Karpas-422 (cell line): ENCODE results near the gene PRKG1. TPM values are rescaled to one million over a fixed set of nuclear protein-coding genes. Genes with fewer than 3 reads are reported as not detected.

Experiments
- DNase-seq: peaks from one replicate; pipeline ENCODE4 v3.0.0-alpha.2; 2015
- H2AFZ ChIP-seq: fragments of 200-600 bp; sonication (generic); 2 replicates; pipeline ENCODE4 v1.6.1; 2014; ENCODE audit warnings: antibody characterized with exemption, low read length, mixed read lengths
- H3K27ac ChIP-seq: fragments of 200-600 bp; sonication (generic); 2 replicates; pipeline ENCODE4 v1.5.1; 2014; ENCODE audit warnings: mild to moderate bottlenecking, low read length, moderate library complexity
- H3K27me3 ChIP-seq: fragments of 200-600 bp; sonication (generic); 2 replicates; pipeline ENCODE4 v1.6.1; 2014; ENCODE audit warnings: low read length, mixed read lengths
- H3K36me3 ChIP-seq: fragments of 200-600 bp; sonication (generic); 2 replicates; pipeline ENCODE4 v1.6.1; 2014; ENCODE audit warnings: low read length, mixed read lengths; ENCODE audit not compliant: insufficient read depth
- H3K4me1 ChIP-seq: fragments of 200-600 bp; sonication (generic); 2 replicates; pipeline ENCODE4 v1.6.1; 2014; ENCODE audit warnings: mild to moderate bottlenecking, low read length, mixed read lengths
- H3K4me2 ChIP-seq: fragments of 200-600 bp; sonication (generic); 2 replicates; pipeline ENCODE4 v1.6.1; 2014; ENCODE audit warnings: low read length, low read depth, mild to moderate bottlenecking; ENCODE audit not compliant: poor library complexity, severe bottlenecking
- H3K4me3 ChIP-seq: fragments of 200-600 bp; sonication (generic); 2 replicates; pipeline ENCODE4 v1.5.1; 2014; ENCODE audit warnings: mild to moderate bottlenecking, antibody characterized with exemption, low read length, mixed read lengths
- H3K79me2 ChIP-seq: fragments of 200-600 bp; sonication (generic); 2 replicates; pipeline ENCODE4 v1.6.1; 2014; ENCODE audit warnings: mild to moderate bottlenecking, low read length, mixed read lengths
- H3K9ac ChIP-seq: fragments of 200-600 bp; sonication (generic); 2 replicates; pipeline ENCODE4 v1.6.0; 2014; ENCODE audit warnings: low read length
- H3K9me2 ChIP-seq: fragments of 200-600 bp; sonication (generic), shearing (Covaris generic); replicated peaks from 2 replicates; pipeline ENCODE4 v1.6.0; 2014; ENCODE audit warnings: mild to moderate bottlenecking, low read length, moderate library complexity; ENCODE audit not compliant: insufficient read depth
- H3K9me3 ChIP-seq: fragments of 300-700, 200-600 bp; sonication (generic); 2 replicates; pipeline ENCODE4 v1.6.1; 2014; ENCODE audit warnings: low read length, mixed read lengths
- H4K20me1 ChIP-seq: fragments of 200-600 bp; sonication (generic); 2 replicates; pipeline ENCODE4 v1.6.1; 2014; ENCODE audit warnings: mild to moderate bottlenecking, antibody characterized with exemption, low read length, low read depth; ENCODE audit not compliant: insufficient read depth
- total RNA-seq: library from RNA; depleted of rRNA; stranded (reverse); fragments of >200 nt; shearing (Covaris generic); gene quantifications from 2 replicates; pipeline ENCODE4 v1.2.3, GENCODE V29; 2014; ENCODE audit warnings: low replicate concordance

Gene PRKG1
- total RNA-seq, 1 experiment from 2014 or later = not detected

DNA sequence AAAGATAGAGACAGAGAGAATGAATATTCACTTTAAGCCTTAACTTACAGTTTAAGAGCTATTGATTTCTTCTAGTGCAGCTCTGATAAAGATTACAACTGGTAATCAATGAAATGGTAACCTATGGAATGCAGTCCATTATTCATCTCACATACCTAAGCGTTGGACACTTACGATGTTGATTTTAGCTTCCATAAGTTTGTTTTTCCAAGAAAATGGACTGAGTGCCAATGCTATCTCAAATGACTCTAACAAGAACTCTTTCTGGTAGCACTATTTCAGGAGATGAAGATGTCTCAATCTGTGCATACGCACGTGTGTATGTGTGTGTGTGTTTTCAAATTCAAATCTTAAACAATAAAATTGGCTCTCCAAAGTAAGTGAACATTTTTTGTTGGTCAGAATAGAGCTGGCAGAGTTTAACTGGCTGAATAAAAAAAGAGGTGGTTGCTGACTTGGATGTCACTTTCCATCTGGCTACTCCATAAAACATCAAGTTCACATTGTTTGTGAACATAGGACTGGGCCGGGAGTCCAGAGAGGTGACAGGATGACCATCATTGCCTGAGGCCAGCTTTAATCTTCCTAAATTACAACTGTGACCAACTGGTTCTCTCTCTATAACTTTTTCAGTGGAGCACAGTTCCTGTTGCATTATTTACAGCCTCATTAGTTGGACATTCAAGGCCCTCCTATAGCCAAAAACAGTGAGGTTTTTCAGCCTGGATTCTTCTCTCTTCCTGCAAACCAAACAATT lies 732.0 kb downstream of the PRKG1 start:
- Histone ChIP-seq H3K27me3 (no peaks in the 10 kb centered on the region), H3K9me2 (no peaks in the 10 kb centered on the region), H2AFZ (no peak overlapping the region), H4K20me1 (no peaks in the 10 kb centered on the region), H3K4me1 (no peaks in the 10 kb centered on the region), H3K27ac (no peak overlapping the region), H3K4me2 (no peak overlapping the region), H3K4me3 (no peak overlapping the region), H3K36me3 (no peaks in the 10 kb centered on the region), H3K79me2 (no peaks in the 10 kb centered on the region), H3K9me3 (0 out of 2 replicates have a peak, but pooled peaks cover 3% of the 10 kb centered on the region), H3K9ac (no peak overlapping the region)
- no peak for DNase-seq

DNA sequence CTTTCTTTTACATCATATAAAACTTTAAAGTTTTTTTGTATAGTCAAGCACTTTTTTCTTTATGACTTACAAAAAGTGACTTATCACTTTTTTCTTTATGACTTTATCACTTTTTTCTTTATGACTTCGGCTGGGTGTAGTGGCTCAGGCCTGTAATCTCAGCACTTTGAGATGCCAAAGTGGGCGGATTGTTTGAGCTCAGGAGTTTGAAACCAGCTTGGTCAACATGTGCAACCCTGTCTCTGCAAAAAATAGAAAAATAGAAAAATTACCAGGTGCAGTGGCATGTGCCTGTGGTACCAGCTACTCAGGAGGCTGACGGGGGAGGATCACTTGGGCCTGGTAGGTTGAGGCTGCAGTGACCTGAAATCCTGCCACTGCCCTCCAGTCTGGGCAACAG lies 733.9 kb downstream of the PRKG1 start:
- no peaks in the 10 kb centered on the region for H3K27me3 ChIP-seq
- no peak overlapping the region for H3K9ac ChIP-seq
- H3K4me2 ChIP-seq = no peak overlapping the region
- H4K20me1 ChIP-seq = no peaks in the 10 kb centered on the region
- H3K4me1 ChIP-seq = no peaks in the 10 kb centered on the region
- H3K9me2 ChIP-seq = no peaks in the 10 kb centered on the region
- no peaks in the 10 kb centered on the region for H3K36me3 ChIP-seq
- 0 out of 2 replicates have a peak, but pooled peaks cover 3% of the 10 kb centered on the region for H3K9me3 ChIP-seq
- H2AFZ ChIP-seq = no peak overlapping the region
- H3K27ac ChIP-seq = no peak overlapping the region
- no peak overlapping the region for H3K4me3 ChIP-seq
- no peak for DNase-seq
- no peaks in the 10 kb centered on the region for H3K79me2 ChIP-seq

DNA sequence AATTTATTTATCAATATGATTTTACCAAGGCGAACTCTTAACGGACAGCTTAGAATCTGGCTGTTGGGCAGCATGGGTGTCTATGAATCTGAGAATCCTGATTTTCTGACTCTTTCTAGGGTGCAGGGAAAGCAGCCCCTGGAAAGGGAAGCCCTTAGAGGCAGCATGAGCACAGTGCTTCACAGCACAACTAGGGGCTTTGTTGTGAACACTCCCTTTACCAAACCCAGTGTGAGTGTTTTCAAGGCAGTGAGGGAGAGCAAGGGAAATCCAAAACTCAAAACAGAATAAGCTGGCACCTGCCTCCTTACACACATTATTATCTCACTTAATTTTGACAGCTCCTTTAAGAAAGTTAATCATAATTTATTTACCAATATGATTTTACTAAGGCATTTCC lies 741.4 kb downstream of the PRKG1 start:
- Histone ChIP-seq H3K4me1 (no peaks in the 10 kb centered on the region), H3K36me3 (no peaks in the 10 kb centered on the region), H3K4me3 (no peak overlapping the region), H3K9ac (no peak overlapping the region), H3K27ac (no peak overlapping the region), H3K9me3 (peaks cover 7% of the 10 kb centered on the region; the same call in 1 of the 2 replicates), H3K27me3 (no peaks in the 10 kb centered on the region), H2AFZ (no peak overlapping the region), H3K79me2 (no peaks in the 10 kb centered on the region), H3K9me2 (no peaks in the 10 kb centered on the region), H3K4me2 (no peak overlapping the region), H4K20me1 (no peaks in the 10 kb centered on the region)
- no peak for DNase-seq

DNA sequence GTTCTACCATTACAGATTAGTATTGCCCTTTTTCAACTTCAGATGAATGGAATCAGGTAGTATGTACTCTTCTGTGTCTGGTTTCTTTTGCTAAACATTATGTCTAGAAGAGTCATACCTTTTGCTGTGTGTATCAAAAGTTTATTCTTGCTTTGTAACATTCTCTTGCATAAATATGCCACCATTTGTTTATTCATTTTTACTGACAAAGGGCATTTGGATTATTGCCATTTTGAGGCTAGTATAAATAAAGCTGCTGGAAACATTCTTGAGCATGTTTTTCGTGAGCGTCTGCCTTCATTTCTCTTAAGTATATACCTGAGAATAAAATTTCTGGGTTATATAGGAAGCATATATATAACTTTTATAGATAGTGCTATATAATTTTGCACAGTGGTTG lies 746.8 kb downstream of the PRKG1 start:
- Histone ChIP-seq H3K36me3 (no peaks in the 10 kb centered on the region), H3K27me3 (no peaks in the 10 kb centered on the region), H4K20me1 (no peaks in the 10 kb centered on the region), H3K4me3 (no peak overlapping the region), H2AFZ (no peak overlapping the region), H3K4me2 (no peak overlapping the region), H3K79me2 (no peaks in the 10 kb centered on the region), H3K27ac (no peak overlapping the region), H3K9me2 (no peaks in the 10 kb centered on the region), H3K9me3 (peaks cover 10% of the 10 kb centered on the region; the same call in 1 of the 2 replicates), H3K9ac (no peak overlapping the region), H3K4me1 (no peaks in the 10 kb centered on the region)
- no peak for DNase-seq

DNA sequence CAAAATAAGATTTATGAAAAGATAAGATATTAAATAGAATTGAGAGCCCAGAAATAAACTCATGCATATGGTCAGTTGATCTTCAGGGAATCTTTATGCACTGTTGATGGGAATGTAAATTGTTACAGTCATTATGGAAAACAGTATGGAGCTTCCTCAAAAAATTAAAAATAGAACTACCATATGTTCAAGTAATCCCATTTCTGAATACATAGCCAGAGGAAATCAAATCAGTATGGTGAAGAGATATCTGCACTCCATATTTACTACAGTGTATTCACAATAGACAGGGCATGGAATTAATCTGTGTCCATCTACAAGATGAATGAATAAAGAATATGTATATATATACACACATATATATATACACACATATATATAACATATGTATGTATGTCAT lies 747.5 kb downstream of the PRKG1 start:
- H3K4me1 ChIP-seq = no peaks in the 10 kb centered on the region
- peaks cover 10% of the 10 kb centered on the region; the same call in 1 of the 2 replicates for H3K9me3 ChIP-seq
- no peak overlapping the region for H3K9ac ChIP-seq
- no peaks in the 10 kb centered on the region for H4K20me1 ChIP-seq
- no peaks in the 10 kb centered on the region for H3K79me2 ChIP-seq
- no peak overlapping the region for H3K4me3 ChIP-seq
- H3K27me3 ChIP-seq = no peaks in the 10 kb centered on the region
- no peak overlapping the region for H3K27ac ChIP-seq
- no peaks in the 10 kb centered on the region for H3K9me2 ChIP-seq
- no peak overlapping the region for H2AFZ ChIP-seq
- no peak for DNase-seq
- no peaks in the 10 kb centered on the region for H3K36me3 ChIP-seq
- H3K4me2 ChIP-seq = no peak overlapping the region

DNA sequence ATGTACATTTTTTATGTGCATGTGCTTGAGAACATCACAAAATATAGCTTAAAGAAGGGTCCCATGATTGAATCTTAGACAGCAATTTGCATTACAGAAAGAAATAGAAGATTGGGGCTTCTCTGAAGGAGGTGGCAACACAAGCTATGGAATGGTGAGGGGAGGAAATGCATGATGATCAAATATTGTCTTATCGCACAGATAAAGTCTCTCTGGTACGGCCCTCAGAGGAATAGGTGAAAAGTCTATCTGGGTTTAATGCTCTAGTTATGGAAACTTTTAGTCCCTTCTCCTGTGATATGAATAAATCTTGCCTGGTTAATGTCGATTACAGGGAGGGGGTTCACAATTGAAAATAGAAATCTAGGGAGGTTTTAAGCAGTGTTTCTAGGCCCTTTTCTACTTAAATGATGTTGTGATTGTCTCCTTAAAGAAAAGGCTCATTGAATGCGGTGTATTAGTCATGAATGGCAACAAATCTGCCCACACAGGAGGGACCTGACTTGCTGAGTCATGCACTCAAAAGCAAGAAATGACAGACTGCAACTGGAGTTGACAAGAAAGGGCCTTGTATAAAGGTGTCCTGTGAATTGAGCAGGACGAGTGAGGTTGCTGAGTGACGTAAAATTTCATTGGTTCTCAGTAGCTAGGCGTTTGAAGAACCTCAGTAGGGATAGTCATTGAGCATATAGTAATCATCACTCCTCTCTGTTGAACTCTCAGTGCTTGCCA lies 758.5 kb downstream of the PRKG1 start:
- H3K27me3 ChIP-seq = no peaks in the 10 kb centered on the region
- no peaks in the 10 kb centered on the region for H3K36me3 ChIP-seq
- no peak overlapping the region for H3K9ac ChIP-seq
- H4K20me1 ChIP-seq = no peaks in the 10 kb centered on the region
- H3K4me2 ChIP-seq = no peak overlapping the region
- no peaks in the 10 kb centered on the region for H3K4me1 ChIP-seq
- H3K9me2 ChIP-seq = no peaks in the 10 kb centered on the region
- DNase-seq = no peak
- peaks cover 15% of the 10 kb centered on the region; the same call in 1 of the 2 replicates for H3K9me3 ChIP-seq
- H3K4me3 ChIP-seq = no peak overlapping the region
- no peak overlapping the region for H2AFZ ChIP-seq
- H3K79me2 ChIP-seq = no peaks in the 10 kb centered on the region
- H3K27ac ChIP-seq = no peak overlapping the region

DNA sequence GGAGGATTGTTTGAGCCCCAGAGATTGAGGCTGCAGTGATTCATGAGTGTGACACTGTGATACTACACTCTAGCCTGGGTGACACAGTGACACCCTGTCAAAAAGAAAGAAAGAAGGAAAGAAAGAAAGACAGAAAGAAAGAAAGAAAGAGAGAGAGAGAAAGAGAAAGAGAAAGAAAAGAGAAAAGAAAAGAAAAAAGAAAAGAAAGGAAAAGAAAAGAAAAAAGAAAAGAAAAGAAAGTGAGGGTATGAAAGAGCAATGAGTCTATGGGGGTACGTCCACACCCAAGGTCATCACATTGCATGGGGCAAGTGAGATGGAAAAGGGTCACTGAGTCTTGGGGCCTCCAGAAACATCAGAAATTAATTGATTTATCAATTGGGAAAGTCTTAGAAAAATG lies 760.3 kb downstream of the PRKG1 start:
- no peak overlapping the region for H3K4me3 ChIP-seq
- no peaks in the 10 kb centered on the region for H3K36me3 ChIP-seq
- no peaks in the 10 kb centered on the region for H3K9me2 ChIP-seq
- no peaks in the 10 kb centered on the region for H4K20me1 ChIP-seq
- H3K27ac ChIP-seq = no peak overlapping the region
- no peaks in the 10 kb centered on the region for H3K79me2 ChIP-seq
- H2AFZ ChIP-seq = no peak overlapping the region
- H3K4me2 ChIP-seq = no peak overlapping the region
- H3K27me3 ChIP-seq = no peaks in the 10 kb centered on the region
- H3K9me3 ChIP-seq = peaks cover 15% of the 10 kb centered on the region; the same call in 1 of the 2 replicates
- no peak overlapping the region for H3K9ac ChIP-seq
- H3K4me1 ChIP-seq = no peaks in the 10 kb centered on the region
- no peak for DNase-seq

DNA sequence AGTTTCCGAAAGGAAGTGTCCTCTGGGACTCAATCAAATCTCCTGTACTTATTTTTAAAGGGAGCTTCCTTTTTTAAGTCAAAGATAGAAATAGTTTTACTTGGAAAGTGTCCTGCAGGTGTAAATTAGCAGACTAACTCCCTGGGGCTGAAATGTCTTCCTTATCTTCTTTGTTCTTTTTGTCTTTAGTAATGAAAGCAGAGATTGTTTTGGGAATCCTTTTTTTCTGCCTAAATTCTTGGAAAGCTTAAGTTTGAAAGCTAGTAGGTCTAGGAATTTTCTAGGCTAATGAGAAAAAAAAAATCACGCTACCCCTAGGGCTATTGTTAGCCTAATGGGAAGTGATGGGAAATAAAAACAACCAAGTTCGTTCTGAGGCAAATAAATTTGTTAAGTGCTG lies 764.2 kb downstream of the PRKG1 start:
- no peaks in the 10 kb centered on the region for H4K20me1 ChIP-seq
- H3K4me1 ChIP-seq = no peaks in the 10 kb centered on the region
- H3K27me3 ChIP-seq = no peaks in the 10 kb centered on the region
- H3K9me2 ChIP-seq = no peaks in the 10 kb centered on the region
- H3K27ac ChIP-seq = no peak overlapping the region
- H3K9me3 ChIP-seq = peaks cover 12% of the 10 kb centered on the region; the same call in 1 of the 2 replicates
- DNase-seq = no peak
- H3K4me2 ChIP-seq = no peak overlapping the region
- H3K79me2 ChIP-seq = no peaks in the 10 kb centered on the region
- no peak overlapping the region for H2AFZ ChIP-seq
- H3K4me3 ChIP-seq = no peak overlapping the region
- H3K36me3 ChIP-seq = no peaks in the 10 kb centered on the region
- no peak overlapping the region for H3K9ac ChIP-seq
